B cell (primary cell): ENCODE data around the gene RFT1.

Source experiments
- EZH2 ChIP-seq: IDR thresholded peaks from 2 replicates; pipeline ENCODE4 v1.6.1; 2012; ENCODE audit warnings: borderline replicate concordance, low read depth, mild to moderate bottlenecking, moderate library complexity, low read length; ENCODE audit not compliant: insufficient read depth, poor library complexity, severe bottlenecking
- TF ChIP-seq, protein P1 (sequence below): fragments of 200-600 bp; IDR thresholded peaks from one replicate; pipeline ENCODE4 v1.8.0; 2022; ENCODE audit warnings: antibody characterized with exemption, mild to moderate bottlenecking

DNA sequence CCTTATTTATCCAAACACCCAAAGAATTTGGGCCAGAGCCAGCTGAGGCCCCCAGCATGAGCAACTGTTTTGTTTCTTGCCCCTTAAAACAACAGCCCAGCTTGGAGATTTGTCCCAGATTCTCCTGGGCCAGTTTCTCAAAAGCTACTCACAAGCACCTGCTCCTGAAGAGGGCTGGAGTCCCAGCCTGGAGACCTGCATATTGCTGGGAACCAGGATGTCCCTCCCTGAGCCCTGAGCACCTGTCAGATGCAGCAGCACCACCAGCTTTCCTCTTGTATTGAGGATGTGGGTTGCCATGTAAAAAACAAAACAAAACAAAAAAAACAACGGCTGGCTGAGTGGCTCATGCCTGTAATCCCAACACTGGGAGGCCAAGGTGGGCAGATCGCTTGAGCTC, 7.0 kb upstream of the RFT1 start:
- TF ChIP-seq, protein P1, sequence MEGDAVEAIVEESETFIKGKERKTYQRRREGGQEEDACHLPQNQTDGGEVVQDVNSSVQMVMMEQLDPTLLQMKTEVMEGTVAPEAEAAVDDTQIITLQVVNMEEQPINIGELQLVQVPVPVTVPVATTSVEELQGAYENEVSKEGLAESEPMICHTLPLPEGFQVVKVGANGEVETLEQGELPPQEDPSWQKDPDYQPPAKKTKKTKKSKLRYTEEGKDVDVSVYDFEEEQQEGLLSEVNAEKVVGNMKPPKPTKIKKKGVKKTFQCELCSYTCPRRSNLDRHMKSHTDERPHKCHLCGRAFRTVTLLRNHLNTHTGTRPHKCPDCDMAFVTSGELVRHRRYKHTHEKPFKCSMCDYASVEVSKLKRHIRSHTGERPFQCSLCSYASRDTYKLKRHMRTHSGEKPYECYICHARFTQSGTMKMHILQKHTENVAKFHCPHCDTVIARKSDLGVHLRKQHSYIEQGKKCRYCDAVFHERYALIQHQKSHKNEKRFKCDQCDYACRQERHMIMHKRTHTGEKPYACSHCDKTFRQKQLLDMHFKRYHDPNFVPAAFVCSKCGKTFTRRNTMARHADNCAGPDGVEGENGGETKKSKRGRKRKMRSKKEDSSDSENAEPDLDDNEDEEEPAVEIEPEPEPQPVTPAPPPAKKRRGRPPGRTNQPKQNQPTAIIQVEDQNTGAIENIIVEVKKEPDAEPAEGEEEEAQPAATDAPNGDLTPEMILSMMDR = no peak
- no peak for TF ChIP-seq EZH2
